Measurements from ENCODE around the gene CKLF. TPM values are rescaled to one million over a fixed set of nuclear protein-coding genes. Genes with fewer than 3 reads are reported as not detected.

Gene CKLF
- total RNA-seq, result 21.9 and 39.8 TPM in 2 replicates

GRCh38 chr16:66552286-66553177, at the start of gene CKLF:
Gene CKLF, plus strand, starts transcription at chr16:66552576. Its CDS starts 140 bp downstream, at chr16:66552716.

GRCh38 chr16:66549284-66550131, 2.9 kb upstream of the CKLF start, which contains the start of gene TK2:
Gene TK2, minus strand, starts transcription at chr16:66550122. Its CDS starts 61 bp downstream, at chr16:66550061.

GRCh38 chr16:66566051-66566901, 13.9 kb downstream of the CKLF start, which contains the start of gene CMTM1:
Gene CMTM1, plus strand, starts transcription at chr16:66566439. Its CDS starts 75 bp downstream, at chr16:66566514.

GRCh38 chr16:66578651-66579531, 26.5 kb downstream of the CKLF start, which contains the start of gene CMTM2:
Gene CMTM2, plus strand, starts transcription at chr16:66579463. Its CDS starts 145 bp downstream, at chr16:66579608.

GRCh38 chr16:66604376-66605176, 52.2 kb downstream of the CKLF start, which contains the start of gene CMTM3:
Gene CMTM3, plus strand, starts transcription at chr16:66604704. Its CDS starts 102 bp downstream, at chr16:66604806.

Other genes with a start within 250 kb of the CKLF start
- 14.2 and 15.9 TPM in 2 replicates for gene CDH5, start 185.9 kb upstream of the CKLF start, total RNA-seq
- 0.51 and 8.5 TPM in 2 replicates for gene BEAN1, start 125.3 kb upstream of the CKLF start, total RNA-seq
- gene TK2, start 2.5 kb upstream of the CKLF start, total RNA-seq, result 27.2 and 27.3 TPM in 2 replicates
- gene CMTM1, start 13.9 kb downstream of the CKLF start, total RNA-seq, result 1.4 and 3.7 TPM in 2 replicates
- gene CMTM2, start 26.9 kb downstream of the CKLF start, total RNA-seq, result not detected in 2 replicates
- 32.3 and 50.6 TPM in 2 replicates for gene CMTM3, start 52.1 kb downstream of the CKLF start, total RNA-seq
- gene CMTM4, start 144.2 kb downstream of the CKLF start, total RNA-seq, result 7.6 and 11.3 TPM in 2 replicates
- 41.2 and 53.7 TPM in 2 replicates for gene DYNC1LI2, start 199.0 kb downstream of the CKLF start, total RNA-seq
- not detected in 2 replicates for gene TERB1, start 249.0 kb downstream of the CKLF start, total RNA-seq

Measured in pericardium fibroblast (primary cell).